ENCODE results near the gene CFTR.

DNA sequence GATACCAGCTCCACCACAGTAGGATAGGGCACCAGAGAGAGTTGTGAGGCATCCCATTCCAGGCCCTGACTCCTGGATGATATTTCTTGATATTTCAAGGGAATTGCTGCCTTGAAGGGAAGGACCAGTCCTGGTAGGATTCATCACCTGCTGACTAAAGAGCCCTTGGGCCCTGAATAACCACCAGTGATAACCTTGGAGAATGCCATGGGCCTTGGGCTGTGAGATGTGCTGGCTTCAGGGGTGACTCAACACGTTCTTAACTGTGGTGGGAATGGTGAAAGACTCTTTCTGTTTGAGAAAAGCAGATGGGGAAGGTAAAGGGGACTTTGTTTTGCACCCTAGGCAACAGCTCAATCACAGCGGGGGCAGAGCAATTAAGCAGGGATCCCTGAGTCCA, 31.2 kb upstream of the CFTR start:
- TF ChIP-seq, protein P1, sequence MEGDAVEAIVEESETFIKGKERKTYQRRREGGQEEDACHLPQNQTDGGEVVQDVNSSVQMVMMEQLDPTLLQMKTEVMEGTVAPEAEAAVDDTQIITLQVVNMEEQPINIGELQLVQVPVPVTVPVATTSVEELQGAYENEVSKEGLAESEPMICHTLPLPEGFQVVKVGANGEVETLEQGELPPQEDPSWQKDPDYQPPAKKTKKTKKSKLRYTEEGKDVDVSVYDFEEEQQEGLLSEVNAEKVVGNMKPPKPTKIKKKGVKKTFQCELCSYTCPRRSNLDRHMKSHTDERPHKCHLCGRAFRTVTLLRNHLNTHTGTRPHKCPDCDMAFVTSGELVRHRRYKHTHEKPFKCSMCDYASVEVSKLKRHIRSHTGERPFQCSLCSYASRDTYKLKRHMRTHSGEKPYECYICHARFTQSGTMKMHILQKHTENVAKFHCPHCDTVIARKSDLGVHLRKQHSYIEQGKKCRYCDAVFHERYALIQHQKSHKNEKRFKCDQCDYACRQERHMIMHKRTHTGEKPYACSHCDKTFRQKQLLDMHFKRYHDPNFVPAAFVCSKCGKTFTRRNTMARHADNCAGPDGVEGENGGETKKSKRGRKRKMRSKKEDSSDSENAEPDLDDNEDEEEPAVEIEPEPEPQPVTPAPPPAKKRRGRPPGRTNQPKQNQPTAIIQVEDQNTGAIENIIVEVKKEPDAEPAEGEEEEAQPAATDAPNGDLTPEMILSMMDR (IDR thresholded peaks at IDR 0.05): no peak
- no peak for TF ChIP-seq POLR2A (IDR thresholded peaks at IDR 0.05)
